GM12872 (cell line): ENCODE results near the gene FNTB.

Experiments used
- CTCF ChIP-seq: IDR thresholded peaks from 3 replicates; pipeline ENCODE4 v1.5.1; 2011; ENCODE audit warnings: low read depth, mild to moderate bottlenecking, low read length, moderate library complexity; ENCODE audit not compliant: insufficient read depth

Gene FNTB

GRCh38 chr14:64942531-64943111 lies 44.1 kb upstream of the FNTB start, which contains the start of gene GPX2:
Gene GPX2 (minus strand): TSS chr14:64942745. CDS start chr14:64942726, 19 bp downstream.
- no peak for TF ChIP-seq CTCF

GRCh38 chr14:64943556-64943955 lies 43.1 kb upstream of the FNTB start:
- TF ChIP-seq CTCF = no peak

GRCh38 chr14:64944041-64944440 lies 42.7 kb upstream of the FNTB start:
- TF ChIP-seq CTCF = no peak

GRCh38 chr14:64944861-64945260 lies 41.8 kb upstream of the FNTB start:
- no peak for TF ChIP-seq CTCF

GRCh38 chr14:64945431-64946178 lies 41.1 kb upstream of the FNTB start:
- TF ChIP-seq CTCF = no peak

- no peak for TF ChIP-seq CTCF
Observed at GRCh38 chr14:64946310-64947045, 40.2 kb upstream of the FNTB start.
